Mesodermal cell (in vitro differentiated cells): ENCODE results near the gene NFAT5.
"Not testable (repeated sequence)": the region's sequence is repeated elsewhere in the genome, so short reads cannot be mapped to it uniquely, and the experiment has no call there.

ENCODE experiments used
- H3K27ac ChIP-seq: 2 replicates; pipeline ENCODE4 v1.7.0; 2013; ENCODE audit warnings: mild to moderate bottlenecking, low read depth, low read length, moderate library complexity; ENCODE audit not compliant: severe bottlenecking
- H3K36me3 ChIP-seq: 2 replicates; pipeline ENCODE4 v1.7.1; 2013; ENCODE audit warnings: mild to moderate bottlenecking, low read length, moderate library complexity; ENCODE audit not compliant: control insufficient read depth, insufficient read depth
- H3K4me1 ChIP-seq: one replicate; pipeline ENCODE4 v1.7.1; 2013; ENCODE audit warnings: mild to moderate bottlenecking, low read length; ENCODE audit not compliant: insufficient read depth, control insufficient read depth, poor library complexity, severe bottlenecking
- H3K4me3 ChIP-seq: 2 replicates; pipeline ENCODE4 v1.7.0; 2013; ENCODE audit warnings: low read length, control low read depth, mild to moderate bottlenecking; ENCODE audit not compliant: insufficient read depth, poor library complexity, severe bottlenecking; ENCODE audit errors: extremely low read depth
- H3K9me3 ChIP-seq: 2 replicates; pipeline ENCODE4 v1.7.1; 2013; ENCODE audit warnings: mild to moderate bottlenecking, low read length, moderate library complexity; ENCODE audit not compliant: control insufficient read depth
- WGBS, 2 experiments: methylation state at CpG; one replicate each; pipeline ENCODE4 v1.1.5; 2013; ENCODE audit warnings: missing lambda C conversion rate in 2 of 2; ENCODE audit not compliant: insufficient coverage in 2 of 2; 5-methylcytosine and 5-hydroxymethylcytosine counted together

Gene NFAT5

GRCh38 chr16:69643997-69644396, 78.2 kb downstream of the NFAT5 start:
- WGBS, 2 experiments, result 100% methylated on average over 1 of the region's 3 CpGs

DNA sequence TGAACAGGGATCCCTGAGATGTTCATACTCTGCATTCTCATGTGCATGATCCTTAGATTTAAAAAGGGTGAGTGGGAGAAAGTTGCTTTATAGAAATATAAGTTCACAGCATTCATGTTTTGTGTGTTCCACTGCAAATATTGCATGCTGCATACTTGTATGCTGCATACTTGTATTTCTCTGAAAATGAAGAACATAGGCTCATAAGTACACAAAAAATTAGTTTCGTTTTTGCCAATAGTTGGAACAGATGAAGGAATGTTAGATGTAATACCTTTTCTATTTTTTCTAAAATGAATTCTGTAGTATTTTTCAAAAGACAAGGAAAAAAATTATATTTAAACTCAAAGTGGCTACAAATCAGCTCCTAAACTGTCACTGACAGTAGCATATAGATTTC, 79.0 kb downstream of the NFAT5 start:
- no CpG with 5 or more reads among the region's 1 CpG for WGBS, 2 experiments
- Histone ChIP-seq H3K4me1 (no peaks in the 10 kb centered on the region), H3K36me3 (peaks cover 15% of the 10 kb centered on the region), H3K4me3 (no peak overlapping the region), H3K9me3 (no peaks in the 10 kb centered on the region), H3K27ac (no peak overlapping the region)

More at GRCh38 chr16:69643997-69644396, 78.2 kb downstream of the NFAT5 start:
- H3K4me1 ChIP-seq, H3K9me3 ChIP-seq, H3K27ac ChIP-seq, H3K4me3 ChIP-seq: not testable (repeated sequence)
- peaks cover 15% of the 10 kb centered on the region for H3K36me3 ChIP-seq

GRCh38 chr16:69647020-69647419, 81.3 kb downstream of the NFAT5 start:
- no peaks in the 10 kb centered on the region for H3K4me1 ChIP-seq
- no CpG with 5 or more reads among the region's 5 CpGs for WGBS, 2 experiments

GRCh38 chr16:69651217-69651616, 85.5 kb downstream of the NFAT5 start:
- H3K4me1 ChIP-seq, result no peaks in the 10 kb centered on the region
- peaks cover 57% of the 10 kb centered on the region for H3K36me3 ChIP-seq
- no peak overlapping the region for H3K4me3 ChIP-seq
- H3K27ac ChIP-seq, result no peak overlapping the region
- WGBS, 2 experiments, result 100% methylated on average over 1 of the region's 2 CpGs; no CpG with 5 or more reads in 1 of the 2 experiments
- H3K9me3 ChIP-seq, result no peaks in the 10 kb centered on the region

More at GRCh38 chr16:69647020-69647419, 81.3 kb downstream of the NFAT5 start:
- no peak overlapping the region for H3K4me3 ChIP-seq
- no peaks in the 10 kb centered on the region for H3K9me3 ChIP-seq
- H3K27ac ChIP-seq, result no peak overlapping the region
- peaks cover 24% of the 10 kb centered on the region for H3K36me3 ChIP-seq

DNA sequence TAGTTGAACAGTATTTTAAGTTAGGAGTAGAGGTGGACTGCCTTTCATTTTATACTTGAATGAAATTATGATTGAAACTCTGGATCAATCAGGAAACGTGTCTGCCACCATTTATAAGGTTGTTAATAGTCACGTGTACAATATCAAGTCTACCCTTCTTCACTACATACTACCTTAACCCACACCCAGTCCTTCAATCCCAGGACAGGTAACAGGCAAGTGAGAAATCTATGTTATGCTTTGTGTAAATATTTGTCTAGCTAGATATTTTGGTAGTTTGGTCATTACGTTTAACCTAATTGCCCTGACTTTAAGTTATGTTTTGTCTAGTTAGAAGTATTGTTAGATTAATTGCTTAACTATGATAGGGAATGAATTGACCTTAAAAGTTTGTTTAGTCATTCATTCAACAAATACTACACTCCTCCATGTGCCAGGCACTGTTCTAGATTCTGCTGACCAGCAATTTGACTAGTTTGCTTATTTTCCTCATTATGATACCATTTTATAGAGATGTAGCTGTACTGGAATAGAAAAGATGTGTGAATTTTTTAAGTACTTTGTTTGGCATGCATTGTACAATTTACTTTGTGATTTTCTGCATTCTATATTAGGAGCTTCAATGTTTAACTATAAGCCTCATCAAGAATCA, 88.6 kb downstream of the NFAT5 start:
- Histone ChIP-seq H3K4me1 (no peaks in the 10 kb centered on the region), H3K4me3 (no peak overlapping the region), H3K9me3 (no peaks in the 10 kb centered on the region), H3K36me3 (peaks cover 67% of the 10 kb centered on the region), H3K27ac (no peak overlapping the region)
- 100% methylated on average over 1 of the region's 3 CpGs; no CpG with 5 or more reads in 1 of the 2 experiments for WGBS, 2 experiments

GRCh38 chr16:69660166-69660565, 94.4 kb downstream of the NFAT5 start:
- Histone ChIP-seq H3K4me3 (no peak overlapping the region), H3K36me3 (peaks cover 85% of the 10 kb centered on the region), H3K4me1 (no peaks in the 10 kb centered on the region), H3K27ac (no peak overlapping the region), H3K9me3 (no peaks in the 10 kb centered on the region)
- WGBS, 2 experiments, result 94 to 95% methylated on average over 3 to 4 of the region's 4 CpGs

DNA sequence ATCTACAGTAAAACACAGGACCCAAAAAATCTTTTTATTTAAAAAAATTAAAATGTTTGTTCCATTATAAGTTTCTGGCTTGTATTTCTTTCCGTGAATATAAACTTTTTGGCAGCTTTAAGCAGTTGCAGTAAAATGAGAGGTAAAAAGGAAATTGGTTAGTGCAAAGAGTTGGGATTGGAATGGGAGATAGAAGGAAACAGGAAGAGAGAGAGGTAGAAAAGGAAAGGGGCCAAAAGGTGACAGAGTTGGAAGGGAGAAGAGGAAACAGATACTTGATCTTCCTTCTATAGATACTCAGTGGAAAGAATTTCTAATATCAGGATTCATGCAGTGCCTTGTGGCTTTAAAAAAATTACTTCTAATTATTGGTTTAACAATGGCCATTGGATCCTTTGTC, 97.1 kb downstream of the NFAT5 start:
- H3K4me1 ChIP-seq, result no peaks in the 10 kb centered on the region
- H3K36me3 ChIP-seq, result peaks cover 65% of the 10 kb centered on the region
- H3K9me3 ChIP-seq, result no peaks in the 10 kb centered on the region
- H3K27ac ChIP-seq, result no peak overlapping the region
- H3K4me3 ChIP-seq, result no peak overlapping the region
- 100% methylated on average over 1 of the region's 1 CpG for WGBS, 2 experiments

DNA sequence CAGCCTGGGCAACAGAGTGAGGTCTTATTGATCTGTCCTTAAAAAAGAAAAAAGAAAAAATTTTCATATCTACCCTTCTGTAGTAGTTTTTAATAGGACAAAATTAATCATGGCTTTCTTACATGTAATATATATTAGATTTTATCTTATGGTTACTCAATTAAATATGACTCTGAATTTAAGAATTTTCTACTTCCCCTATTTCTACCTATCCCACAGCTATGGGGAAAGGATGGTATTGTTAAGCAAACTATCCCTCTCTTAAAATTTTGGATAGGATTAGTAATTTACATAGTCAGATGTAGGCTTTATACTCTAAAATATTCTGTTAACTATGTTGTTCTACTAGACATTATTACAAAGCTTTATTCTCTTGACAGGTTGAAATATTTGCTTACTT, 98.1 kb downstream of the NFAT5 start:
- Histone ChIP-seq H3K9me3 (no peaks in the 10 kb centered on the region), H3K27ac (no peak overlapping the region), H3K4me3 (no peak overlapping the region), H3K4me1 (no peaks in the 10 kb centered on the region), H3K36me3 (peaks cover 69% of the 10 kb centered on the region)

- Histone ChIP-seq H3K9me3 (no peaks in the 10 kb centered on the region), H3K4me3 (no peak overlapping the region), H3K27ac (no peak overlapping the region), H3K36me3 (peaks cover 58% of the 10 kb centered on the region), H3K4me1 (no peaks in the 10 kb centered on the region)
- WGBS, 2 experiments, result no CpG with 5 or more reads among the region's 1 CpG
Measured at GRCh38 chr16:69669577-69669976, 103.8 kb downstream of the NFAT5 start.

GRCh38 chr16:69672315-69672997, 106.7 kb downstream of the NFAT5 start:
- Histone ChIP-seq H3K4me1 (no peaks in the 10 kb centered on the region), H3K27ac (no peak overlapping the region), H3K4me3 (no peak overlapping the region), H3K36me3 (peaks cover 74% of the 10 kb centered on the region), H3K9me3 (no peaks in the 10 kb centered on the region)
- WGBS, 2 experiments, result no CpG with 5 or more reads among the region's 2 CpGs
